GM12878 (cell line): Measurements from ENCODE around the gene DIAPH3. TPM values are rescaled to one million over a fixed set of nuclear protein-coding genes. Genes with fewer than 3 reads are reported as not detected.

Experiments
- ATAC-seq: fragments of 200-7000 bp; cut with Tn5 transposase; 3 replicates; pipeline ENCODE4 v1.9.1; 2020; ENCODE audit warnings: mild to moderate bottlenecking, moderate library complexity
- BruUV-seq: library from RNA; stranded (reverse); fragments of 400-500 nt; replicated peaks from 2 replicates; lab custom pipeline; 2021; lab: Mats Ljungman, UMichigan
- CTCF ChIA-PET: fragments of 300-600 bp; sonication (Branson Sonifier 250); formaldehyde crosslinking; extraction: SDS; loops from one replicate; lab custom pipeline; 2021; ENCODE audit warnings: inconsistent platforms; lab: Yijun Ruan, JAX
- POLR2A ChIA-PET: fragments of 350-600 bp; formaldehyde crosslinking; extraction: SDS; loops from one replicate; lab custom pipeline; 2021; ENCODE audit warnings: inconsistent platforms; lab: Charles Lee
- RAD21 ChIA-PET: fragments of 300-600 bp; sonication (Branson Sonifier 250); formaldehyde crosslinking; loops from one replicate; lab custom pipeline; 2023; ENCODE audit warnings: antibody characterized with exemption; ENCODE audit not compliant: unreplicated experiment; lab: Charles Lee
- SMC1A ChIA-PET: fragments of 300-600 bp; sonication (Branson Sonifier 250); formaldehyde crosslinking; loops from one replicate; lab custom pipeline; 2023; ENCODE audit not compliant: unreplicated experiment, uncharacterized antibody; lab: Charles Lee
- DNase-seq: peaks from one replicate; pipeline ENCODE4 v3.0.0-alpha.2; 2011; ENCODE audit warnings: low read depth, low spot score
- FAIRE-seq: peaks from 3 replicates; lab custom pipeline; 2011; peaks lifted over from hg19 to GRCh38; lab: Jason Lieb, UNC
- H2AFZ ChIP-seq: 2 replicates; pipeline ENCODE4 v1.6.0; 2011; ENCODE audit warnings: low read depth, low read length, control low read depth; ENCODE audit not compliant: control insufficient read depth
- H3K27ac ChIP-seq: 2 replicates; pipeline ENCODE4 v1.5.1; 2011; ENCODE audit warnings: control low read depth; ENCODE audit not compliant: control insufficient read depth, insufficient read depth
- H3K27me3 ChIP-seq, 2 experiments: replicated peaks in 1 of 2; 2 replicates each; pipeline versions ENCODE4 v1.6.0 to v1.6.1; 2011; ENCODE audit warnings: low read length in 1 of 2; ENCODE audit not compliant: control insufficient read depth in 2 of 2, insufficient read depth in 2 of 2
- H3K36me3 ChIP-seq, 2 experiments: 2 replicates each; pipeline ENCODE4 v1.5.1; 2011; ENCODE audit warnings: low read length in 1 of 2; ENCODE audit not compliant: control insufficient read depth in 2 of 2, insufficient read depth in 2 of 2
- H3K4me1 ChIP-seq: 2 replicates; pipeline ENCODE4 v1.6.1; 2011; ENCODE audit warnings: mild to moderate bottlenecking, low read length, moderate library complexity, mixed read lengths; ENCODE audit not compliant: control insufficient read depth, insufficient read depth
- H3K4me2 ChIP-seq: 2 replicates; pipeline ENCODE4 v1.6.0; 2011; ENCODE audit warnings: control low read depth; ENCODE audit not compliant: control insufficient read depth, insufficient read depth
- H3K4me3 ChIP-seq: fragments of 200-600 bp; sonication (generic); 2 replicates; pipeline ENCODE4 v1.5.1; 2016
- H3K79me2 ChIP-seq: 2 replicates; pipeline ENCODE4 v1.6.0; 2011; ENCODE audit warnings: low read length; ENCODE audit not compliant: control insufficient read depth, insufficient read depth
- H3K9ac ChIP-seq: 2 replicates; pipeline ENCODE4 v1.8.0; 2011; ENCODE audit warnings: low read length, control low read depth, mixed read lengths; ENCODE audit not compliant: control insufficient read depth, insufficient read depth
- H3K9me3 ChIP-seq: replicated peaks from 3 replicates; pipeline ENCODE4 v1.5.1; 2011; ENCODE audit warnings: mild to moderate bottlenecking, low read length; ENCODE audit not compliant: control insufficient read depth, insufficient read depth
- H4K20me1 ChIP-seq: 2 replicates; pipeline ENCODE4 v1.6.0; 2011; ENCODE audit not compliant: control insufficient read depth, insufficient read depth
- CBFB ChIP-seq: IDR thresholded peaks from 2 replicates; pipeline ENCODE4 v1.6.1; 2016; ENCODE audit warnings: antibody characterized with exemption, low read depth
- DPF2 ChIP-seq: fragments of 450-650 bp; IDR thresholded peaks from 2 replicates; pipeline ENCODE4 v1.6.1; 2017; ENCODE audit warnings: mild to moderate bottlenecking
- HDAC6 ChIP-seq: fragments of 200-600 bp; sonication (generic); IDR thresholded peaks from one replicate; pipeline ENCODE4 v1.8.0; 2017; ENCODE audit warnings: antibody characterized with exemption; ENCODE audit not compliant: unreplicated experiment
- NFYB ChIP-seq: IDR thresholded peaks from 2 replicates; pipeline ENCODE4 v1.6.1; 2011; ENCODE audit warnings: low read depth, mild to moderate bottlenecking, low read length, improper control_type of control experiment, moderate library complexity; ENCODE audit not compliant: insufficient read depth
- SREBF1 ChIP-seq: IDR thresholded peaks from 2 replicates; pipeline ENCODE4 v1.6.1; 2012; ENCODE audit warnings: mild to moderate bottlenecking, low read length
- TCF3 ChIP-seq: IDR thresholded peaks from 2 replicates; pipeline ENCODE4 v1.6.1; 2012; ENCODE audit warnings: low read depth, mild to moderate bottlenecking, low read length, borderline replicate concordance; ENCODE audit not compliant: insufficient read depth
- WGBS: methylation state at CpG from one replicate; pipeline ENCODE4 v1.1.6; 2016; ENCODE audit warnings: low lambda C conversion rate; ENCODE audit not compliant: insufficient replicate concordance, insufficient coverage; ENCODE audit errors: missing lambda C conversion rate; 5-methylcytosine and 5-hydroxymethylcytosine counted together
- in situ Hi-C: fragments of 300-500 bp; cut with MboI; formaldehyde crosslinking; loops from 9 replicates; pipeline ENCODE4 v1.14.3; 2018; ENCODE audit warnings: mixed read lengths
- intact Hi-C: fragments of 100-400 bp; cut with micrococcal nuclease; formaldehyde crosslinking; loops from one replicate; pipeline ENCODE4 v1.14.2; 2022; ENCODE audit not compliant: unreplicated experiment
- polyA plus RNA-seq, 11 experiments: library from polyadenylated mRNA; depleted of rRNA in 4 of 11; unstranded in 6 of 11; stranded (reverse) in 5 of 11; fragments of >200 nt; fragmentation: Nextera tagmentation in 4 of 11; fragmentation: Illumina TruSeq in 1 of 11; extraction: Ambion mirVana in 4 of 11; extraction: Trizol in 1 of 11; gene quantifications; 1 replicate in 1 of 11; 2 replicates in 10 of 11; pipeline versions ENCODE4 v1.2.1 to v1.2.3, GENCODE V29; 2011 to 2016; ENCODE audit warnings: inconsistent platforms in 2 of 11, missing spikeins in 2 of 11, low read depth in 1 of 11
- total RNA-seq, 4 experiments: library from RNA; depleted of rRNA in 3 of 4; stranded (reverse); fragments of >200 nt in 3 of 4; fragmentation: Illumina TruSeq in 1 of 4; extraction: Trizol in 1 of 4; gene quantifications; 2 replicates each; pipeline versions ENCODE4 v1.2.1 to v1.2.3, GENCODE V29; 2013 to 2021
- TF ChIP-seq, protein P1 (sequence below): fragments of 450-650 bp; IDR thresholded peaks from 2 replicates; pipeline ENCODE4 v1.6.1; 2014; ENCODE audit warnings: mild to moderate bottlenecking
- TF ChIP-seq, protein P2 (sequence below): fragments of 450-650 bp; IDR thresholded peaks from 2 replicates; pipeline ENCODE4 v1.6.1; 2016; ENCODE audit warnings: mild to moderate bottlenecking
- TF ChIP-seq, protein P3 (sequence below): fragments of 450-650 bp; formaldehyde crosslinking; IDR thresholded peaks from 2 replicates; pipeline ENCODE4 v1.4.0; 2022; ENCODE audit warnings: mild to moderate bottlenecking, moderate library complexity
- TF ChIP-seq, protein P4 (sequence below): fragments of 450-650 bp; IDR thresholded peaks from 2 replicates; pipeline ENCODE4 v1.6.1; 2016; ENCODE audit warnings: mild to moderate bottlenecking, moderate library complexity, borderline replicate concordance

The DIAPH3 gene
- total and polyA plus RNA-seq, 10 of the 15 experiments (the other 5 are each of a cell fraction or from before 2014, with no cell fraction given) = 10.1 to 25.2 (median 15.4) TPM

DNA sequence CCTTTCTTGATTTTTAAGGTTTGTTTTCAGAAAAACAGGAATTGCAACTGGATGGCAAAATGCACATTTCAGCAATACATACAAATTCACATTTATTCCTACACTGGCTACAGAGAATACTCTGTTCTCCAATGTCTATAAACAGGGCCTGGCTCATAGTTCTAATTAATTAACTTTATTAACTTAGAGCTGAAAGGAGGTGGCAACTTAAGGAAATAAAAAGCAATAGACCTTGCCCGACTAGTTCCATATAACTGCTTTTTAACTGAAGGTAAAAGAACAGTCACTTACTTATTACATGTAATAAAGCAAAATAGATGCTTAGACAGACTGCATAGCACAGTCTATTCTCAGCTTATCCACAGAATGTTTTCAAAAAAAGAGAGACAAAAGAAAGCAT, 498.5 kb downstream of the DIAPH3 start:
- Histone ChIP-seq H3K36me3 (no peaks in the 10 kb centered on the region; a peak in 1 of 4 replicates), H3K9ac (no peak overlapping the region), H3K4me2 (no peak overlapping the region), H3K27ac (no peak overlapping the region), H3K4me3 (no peak overlapping the region), H4K20me1 (no peaks in the 10 kb centered on the region), H3K79me2 (no peaks in the 10 kb centered on the region), H3K27me3 (no peaks in the 10 kb centered on the region), H2AFZ (no peak overlapping the region), H3K9me3 (no peaks in the 10 kb centered on the region), H3K4me1 (peaks cover 3% of the 10 kb centered on the region; the same call in 1 of the 2 replicates)
- ATAC-seq (no peak), DNase-seq (no peak), FAIRE-seq (no peak)
- ChIA-PET CTCF (interaction anchor here (1.2 kb wide), 1 partner anchor 17 kb away, joined by 5 read pairs; no protein-coding TSS in a partner anchor), SMC1A (no interaction called here), RAD21 (no interaction called here), POLR2A (no interaction called here)
- intact Hi-C loops (no loop called here), in situ Hi-C loops (no loop called here)
- TF ChIP-seq, protein P1, sequence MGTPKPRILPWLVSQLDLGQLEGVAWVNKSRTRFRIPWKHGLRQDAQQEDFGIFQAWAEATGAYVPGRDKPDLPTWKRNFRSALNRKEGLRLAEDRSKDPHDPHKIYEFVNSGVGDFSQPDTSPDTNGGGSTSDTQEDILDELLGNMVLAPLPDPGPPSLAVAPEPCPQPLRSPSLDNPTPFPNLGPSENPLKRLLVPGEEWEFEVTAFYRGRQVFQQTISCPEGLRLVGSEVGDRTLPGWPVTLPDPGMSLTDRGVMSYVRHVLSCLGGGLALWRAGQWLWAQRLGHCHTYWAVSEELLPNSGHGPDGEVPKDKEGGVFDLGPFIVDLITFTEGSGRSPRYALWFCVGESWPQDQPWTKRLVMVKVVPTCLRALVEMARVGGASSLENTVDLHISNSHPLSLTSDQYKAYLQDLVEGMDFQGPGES = no peak
- TF ChIP-seq DPF2 = no peak
- TF ChIP-seq SREBF1 = no peak
- TF ChIP-seq, protein P2, sequence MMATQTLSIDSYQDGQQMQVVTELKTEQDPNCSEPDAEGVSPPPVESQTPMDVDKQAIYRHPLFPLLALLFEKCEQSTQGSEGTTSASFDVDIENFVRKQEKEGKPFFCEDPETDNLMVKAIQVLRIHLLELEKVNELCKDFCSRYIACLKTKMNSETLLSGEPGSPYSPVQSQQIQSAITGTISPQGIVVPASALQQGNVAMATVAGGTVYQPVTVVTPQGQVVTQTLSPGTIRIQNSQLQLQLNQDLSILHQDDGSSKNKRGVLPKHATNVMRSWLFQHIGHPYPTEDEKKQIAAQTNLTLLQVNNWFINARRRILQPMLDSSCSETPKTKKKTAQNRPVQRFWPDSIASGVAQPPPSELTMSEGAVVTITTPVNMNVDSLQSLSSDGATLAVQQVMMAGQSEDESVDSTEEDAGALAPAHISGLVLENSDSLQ = no peak
- TF ChIP-seq, protein P3, sequence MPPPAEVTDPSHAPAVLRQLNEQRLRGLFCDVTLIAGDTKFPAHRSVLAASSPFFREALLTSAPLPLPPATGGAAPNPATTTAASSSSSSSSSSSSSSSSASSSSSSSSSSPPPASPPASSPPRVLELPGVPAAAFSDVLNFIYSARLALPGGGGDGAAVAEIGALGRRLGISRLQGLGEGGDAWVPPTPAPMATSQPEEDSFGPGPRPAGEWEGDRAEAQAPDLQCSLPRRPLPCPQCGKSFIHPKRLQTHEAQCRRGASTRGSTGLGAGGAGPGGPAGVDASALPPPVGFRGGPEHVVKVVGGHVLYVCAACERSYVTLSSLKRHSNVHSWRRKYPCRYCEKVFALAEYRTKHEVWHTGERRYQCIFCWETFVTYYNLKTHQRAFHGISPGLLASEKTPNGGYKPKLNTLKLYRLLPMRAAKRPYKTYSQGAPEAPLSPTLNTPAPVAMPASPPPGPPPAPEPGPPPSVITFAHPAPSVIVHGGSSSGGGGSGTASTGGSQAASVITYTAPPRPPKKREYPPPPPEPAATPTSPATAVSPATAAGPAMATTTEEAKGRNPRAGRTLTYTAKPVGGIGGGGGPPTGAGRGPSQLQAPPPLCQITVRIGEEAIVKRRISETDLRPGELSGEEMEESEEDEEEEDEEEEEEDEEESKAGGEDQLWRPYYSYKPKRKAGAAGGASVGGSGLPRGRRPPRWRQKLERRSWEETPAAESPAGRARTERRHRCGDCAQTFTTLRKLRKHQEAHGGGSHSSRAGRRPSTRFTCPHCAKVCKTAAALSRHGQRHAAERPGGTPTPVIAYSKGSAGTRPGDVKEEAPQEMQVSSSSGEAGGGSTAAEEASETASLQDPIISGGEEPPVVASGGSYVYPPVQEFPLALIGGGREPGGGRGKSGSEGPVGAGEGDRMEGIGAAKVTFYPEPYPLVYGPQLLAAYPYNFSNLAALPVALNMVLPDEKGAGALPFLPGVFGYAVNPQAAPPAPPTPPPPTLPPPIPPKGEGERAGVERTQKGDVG (CRISPR knock-in tag) = no peak
- no peak for TF ChIP-seq TCF3
- TF ChIP-seq, protein P4, sequence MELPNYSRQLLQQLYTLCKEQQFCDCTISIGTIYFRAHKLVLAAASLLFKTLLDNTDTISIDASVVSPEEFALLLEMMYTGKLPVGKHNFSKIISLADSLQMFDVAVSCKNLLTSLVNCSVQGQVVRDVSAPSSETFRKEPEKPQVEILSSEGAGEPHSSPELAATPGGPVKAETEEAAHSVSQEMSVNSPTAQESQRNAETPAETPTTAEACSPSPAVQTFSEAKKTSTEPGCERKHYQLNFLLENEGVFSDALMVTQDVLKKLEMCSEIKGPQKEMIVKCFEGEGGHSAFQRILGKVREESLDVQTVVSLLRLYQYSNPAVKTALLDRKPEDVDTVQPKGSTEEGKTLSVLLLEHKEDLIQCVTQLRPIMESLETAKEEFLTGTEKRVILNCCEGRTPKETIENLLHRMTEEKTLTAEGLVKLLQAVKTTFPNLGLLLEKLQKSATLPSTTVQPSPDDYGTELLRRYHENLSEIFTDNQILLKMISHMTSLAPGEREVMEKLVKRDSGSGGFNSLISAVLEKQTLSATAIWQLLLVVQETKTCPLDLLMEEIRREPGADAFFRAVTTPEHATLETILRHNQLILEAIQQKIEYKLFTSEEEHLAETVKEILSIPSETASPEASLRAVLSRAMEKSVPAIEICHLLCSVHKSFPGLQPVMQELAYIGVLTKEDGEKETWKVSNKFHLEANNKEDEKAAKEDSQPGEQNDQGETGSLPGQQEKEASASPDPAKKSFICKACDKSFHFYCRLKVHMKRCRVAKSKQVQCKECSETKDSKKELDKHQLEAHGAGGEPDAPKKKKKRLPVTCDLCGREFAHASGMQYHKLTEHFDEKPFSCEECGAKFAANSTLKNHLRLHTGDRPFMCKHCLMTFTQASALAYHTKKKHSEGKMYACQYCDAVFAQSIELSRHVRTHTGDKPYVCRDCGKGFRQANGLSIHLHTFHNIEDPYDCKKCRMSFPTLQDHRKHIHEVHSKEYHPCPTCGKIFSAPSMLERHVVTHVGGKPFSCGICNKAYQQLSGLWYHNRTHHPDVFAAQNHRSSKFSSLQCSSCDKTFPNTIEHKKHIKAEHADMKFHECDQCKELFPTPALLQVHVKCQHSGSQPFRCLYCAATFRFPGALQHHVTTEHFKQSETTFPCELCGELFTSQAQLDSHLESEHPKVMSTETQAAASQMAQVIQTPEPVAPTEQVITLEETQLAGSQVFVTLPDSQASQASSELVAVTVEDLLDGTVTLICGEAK = no peak
- TF ChIP-seq NFYB = no peak
- TF ChIP-seq CBFB = no peak
- no peak for TF ChIP-seq HDAC6
- WGBS = 94% methylated on average over 1 of the region's 1 CpG
- BruUV-seq = no TSS peak
